ENCODE data around the gene SRPK2.
A peak's percentile ranks its signal among the peaks of the same experiment; 100 is the strongest.
"Not testable (repeated sequence)": the region's sequence is repeated elsewhere in the genome, so short reads cannot be mapped to it uniquely, and the experiment has no call there.

The SRPK2 gene

DNA sequence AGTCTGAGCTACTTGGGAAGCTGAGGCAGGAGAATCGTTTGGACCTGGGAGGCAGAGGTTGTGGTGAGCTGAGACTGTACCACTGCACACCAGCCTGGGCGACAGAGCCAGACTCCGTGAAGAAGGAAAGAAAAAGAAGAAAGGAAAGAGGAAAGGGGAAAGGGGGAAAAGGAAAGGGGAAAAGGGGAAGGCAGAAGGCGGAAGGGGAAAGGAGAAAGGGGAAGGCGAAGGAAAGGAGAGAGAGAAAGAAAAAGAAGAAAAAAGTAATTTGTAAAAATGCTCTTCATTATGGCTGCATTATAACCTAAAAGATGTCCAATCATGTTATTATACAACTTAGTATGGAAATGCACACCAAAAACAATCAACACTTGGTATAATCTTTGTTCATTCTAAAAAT is 110.2 kb downstream of the SRPK2 start:
- Histone ChIP-seq H3K4me1 (ENCODE audit: control insufficient read depth, insufficient read depth, low read length) (peaks cover 9% of the 10 kb centered on the region), H3K4me3 (ENCODE audit: low read depth, low read length) (no peak overlapping the region), H3K9ac (ENCODE audit: low read length) (no peak overlapping the region), H3K27ac (ENCODE audit: low read depth, low read length) (no peak overlapping the region), H3K27me3 (ENCODE audit: control insufficient read depth, insufficient read depth, low read length) (no peaks in the 10 kb centered on the region), H3K9me3 (ENCODE audit: control insufficient read depth, insufficient read depth, low read depth, low read length) (no peaks in the 10 kb centered on the region), H3K36me3 (ENCODE audit: control insufficient read depth, insufficient read depth, low read length) (no peaks in the 10 kb centered on the region)

DNA sequence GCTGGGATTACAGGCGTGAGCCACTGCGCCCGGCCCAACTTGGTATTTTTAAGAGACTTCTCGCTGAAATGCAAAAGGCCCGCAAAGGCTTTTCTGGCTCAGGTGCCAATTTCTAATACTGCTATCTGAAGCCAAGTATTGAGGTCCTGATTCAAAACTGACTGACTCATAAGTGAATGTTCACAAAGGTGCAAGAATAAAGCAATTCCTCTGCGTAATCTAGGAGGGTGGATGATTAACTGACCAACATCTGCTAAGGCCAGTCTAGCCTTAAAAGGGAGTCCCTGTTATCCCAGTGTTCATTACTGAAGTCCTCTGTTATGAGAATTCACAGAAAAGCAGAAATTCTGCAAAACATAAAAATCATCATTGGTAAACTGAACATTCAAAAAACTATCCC is 111.4 kb downstream of the SRPK2 start:
- H3K27me3 ChIP-seq (ENCODE audit: control insufficient read depth, insufficient read depth, low read length) = no peaks in the 10 kb centered on the region
- no peak overlapping the region for H3K9ac ChIP-seq (ENCODE audit: low read length)
- H3K4me3 ChIP-seq (ENCODE audit: low read depth, low read length) = no peak overlapping the region
- H3K27ac ChIP-seq (ENCODE audit: low read depth, low read length) = no peak overlapping the region
- peaks cover 9% of the 10 kb centered on the region for H3K4me1 ChIP-seq (ENCODE audit: control insufficient read depth, insufficient read depth, low read length)
- no peaks in the 10 kb centered on the region for H3K9me3 ChIP-seq (ENCODE audit: control insufficient read depth, insufficient read depth, low read depth, low read length)
- no peaks in the 10 kb centered on the region for H3K36me3 ChIP-seq (ENCODE audit: control insufficient read depth, insufficient read depth, low read length)

DNA sequence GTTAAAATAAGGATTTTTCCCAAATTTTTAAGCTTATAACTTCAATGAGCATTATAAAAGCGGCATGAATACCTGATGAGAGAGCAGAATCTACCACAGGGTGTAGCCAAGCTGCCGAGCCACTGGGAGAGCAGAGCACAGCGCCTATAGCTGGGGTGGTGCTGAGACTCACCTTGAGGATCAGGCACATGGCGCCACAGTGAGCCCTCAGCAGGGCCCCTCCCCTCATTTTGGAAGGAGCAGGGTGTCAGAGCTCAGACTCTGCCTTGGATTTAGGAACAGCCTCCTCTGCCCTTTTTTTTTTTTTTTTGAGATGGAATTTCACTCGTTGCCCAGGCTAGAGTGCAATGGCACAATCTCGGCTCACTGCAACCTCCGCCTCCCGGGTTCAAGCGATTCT is 118.6 kb downstream of the SRPK2 start:
- peaks cover 14% of the 10 kb centered on the region for H3K4me1 ChIP-seq (ENCODE audit: control insufficient read depth, insufficient read depth, low read length)
- no peaks in the 10 kb centered on the region for H3K9me3 ChIP-seq (ENCODE audit: control insufficient read depth, insufficient read depth, low read depth, low read length)
- no peak overlapping the region for H3K9ac ChIP-seq (ENCODE audit: low read length)
- H3K27me3 ChIP-seq (ENCODE audit: control insufficient read depth, insufficient read depth, low read length) = no peaks in the 10 kb centered on the region
- no peak overlapping the region for H3K27ac ChIP-seq (ENCODE audit: low read depth, low read length)
- H3K36me3 ChIP-seq (ENCODE audit: control insufficient read depth, insufficient read depth, low read length) = no peaks in the 10 kb centered on the region
- no peak overlapping the region for H3K4me3 ChIP-seq (ENCODE audit: low read depth, low read length)

DNA sequence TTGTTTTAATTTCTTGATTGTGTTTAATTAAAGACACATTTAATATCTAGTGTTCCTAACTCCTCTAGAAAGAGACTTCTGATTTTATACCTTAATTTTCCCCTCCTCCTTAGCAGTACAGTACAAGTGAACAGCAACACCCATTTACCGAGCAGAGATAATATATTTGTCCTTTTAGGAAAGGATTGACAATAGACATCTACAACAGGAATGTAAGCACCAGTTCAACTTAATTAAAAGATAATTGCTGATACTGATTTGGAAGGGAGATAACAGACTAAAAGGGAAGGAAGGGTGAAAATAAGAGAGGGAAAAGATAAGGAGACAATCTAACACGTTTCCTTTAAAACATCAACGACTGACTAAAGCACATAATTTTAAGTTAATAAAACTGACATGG is 119.3 kb downstream of the SRPK2 start:
- no peaks in the 10 kb centered on the region for H3K36me3 ChIP-seq (ENCODE audit: control insufficient read depth, insufficient read depth, low read length)
- no peak overlapping the region for H3K9ac ChIP-seq (ENCODE audit: low read length)
- no peak overlapping the region for H3K4me3 ChIP-seq (ENCODE audit: low read depth, low read length)
- H3K9me3 ChIP-seq (ENCODE audit: control insufficient read depth, insufficient read depth, low read depth, low read length) = no peaks in the 10 kb centered on the region
- peaks cover 14% of the 10 kb centered on the region for H3K4me1 ChIP-seq (ENCODE audit: control insufficient read depth, insufficient read depth, low read length)
- no peaks in the 10 kb centered on the region for H3K27me3 ChIP-seq (ENCODE audit: control insufficient read depth, insufficient read depth, low read length)
- no peak overlapping the region for H3K27ac ChIP-seq (ENCODE audit: low read depth, low read length)

DNA sequence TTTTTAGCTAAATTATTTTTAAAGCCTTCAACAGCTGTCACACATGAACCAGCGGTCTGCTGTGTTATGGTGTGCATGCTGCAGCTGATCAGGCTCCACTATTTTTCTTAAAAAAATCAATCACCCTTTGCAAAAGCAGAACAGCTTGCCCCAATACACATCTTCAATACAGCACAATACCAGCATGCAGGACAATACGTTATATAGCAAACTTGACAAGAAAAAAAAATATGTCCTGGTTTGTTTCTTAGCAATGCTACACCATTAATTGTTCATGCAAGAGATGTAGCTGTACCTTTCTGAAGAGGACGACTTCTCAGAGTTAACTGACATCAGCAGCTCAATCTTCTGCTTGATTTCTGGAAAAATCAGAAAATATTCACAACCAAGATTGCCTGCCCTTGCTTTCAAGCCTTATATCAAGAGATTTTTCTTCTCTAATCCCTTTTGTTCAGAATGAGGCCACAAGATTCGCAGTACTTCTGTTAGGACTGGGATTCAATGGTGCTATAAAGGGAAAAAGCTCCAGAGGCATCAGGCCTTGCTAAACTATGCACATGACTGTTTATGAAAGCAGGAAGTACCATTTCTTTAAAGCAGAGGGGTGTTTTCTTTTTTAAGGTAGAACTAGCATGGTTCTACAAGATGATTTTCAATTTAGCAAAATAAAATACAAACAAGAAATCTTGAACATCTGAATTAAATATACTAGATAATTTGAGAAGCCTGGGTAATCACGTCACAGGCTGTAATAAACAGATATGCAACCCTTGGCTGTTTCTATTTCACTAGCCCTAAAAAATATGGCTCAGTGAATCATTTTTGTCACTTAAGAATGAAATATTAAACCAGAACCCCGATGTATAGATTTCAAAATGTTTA is 120.0 kb downstream of the SRPK2 start:
- H3K27me3 ChIP-seq (ENCODE audit: control insufficient read depth, insufficient read depth, low read length) = no peaks in the 10 kb centered on the region
- 0 out of 2 replicates have a peak overlapping the region, but pooled peaks have one; percentile 6 for H3K27ac ChIP-seq (ENCODE audit: low read depth, low read length)
- H3K4me1 ChIP-seq (ENCODE audit: control insufficient read depth, insufficient read depth, low read length) = peaks cover 14% of the 10 kb centered on the region
- no peaks in the 10 kb centered on the region for H3K36me3 ChIP-seq (ENCODE audit: control insufficient read depth, insufficient read depth, low read length)
- H3K4me3 ChIP-seq (ENCODE audit: low read depth, low read length) = no peak overlapping the region
- peak overlapping the region; percentile 24 for H3K9ac ChIP-seq (ENCODE audit: low read length)
- no peaks in the 10 kb centered on the region for H3K9me3 ChIP-seq (ENCODE audit: control insufficient read depth, insufficient read depth, low read depth, low read length)

DNA sequence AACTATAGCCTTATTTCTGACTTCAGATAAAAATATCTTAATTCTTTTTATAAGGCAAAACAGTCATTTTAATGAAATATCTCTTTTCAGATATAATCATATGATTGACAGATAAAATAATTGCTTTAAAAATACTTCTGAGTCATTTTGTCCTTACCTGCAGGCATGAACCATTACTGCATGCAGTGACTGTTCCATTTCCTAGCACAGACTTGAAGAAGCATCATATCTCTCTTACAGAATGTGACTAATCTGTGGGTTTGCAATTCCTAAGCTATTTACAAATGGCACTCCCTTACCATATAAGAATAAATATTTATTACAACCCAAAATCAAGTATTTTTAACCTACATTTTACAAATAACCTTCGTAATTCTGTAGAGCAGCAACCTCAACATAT is 120.7 kb downstream of the SRPK2 start:
- Histone ChIP-seq H3K4me3 (ENCODE audit: low read depth, low read length) (no peak overlapping the region), H3K36me3 (ENCODE audit: control insufficient read depth, insufficient read depth, low read length) (no peaks in the 10 kb centered on the region), H3K9me3 (ENCODE audit: control insufficient read depth, insufficient read depth, low read depth, low read length) (no peaks in the 10 kb centered on the region), H3K4me1 (ENCODE audit: control insufficient read depth, insufficient read depth, low read length) (peaks cover 14% of the 10 kb centered on the region), H3K9ac (ENCODE audit: low read length) (no peak overlapping the region), H3K27me3 (ENCODE audit: control insufficient read depth, insufficient read depth, low read length) (no peaks in the 10 kb centered on the region), H3K27ac (ENCODE audit: low read depth, low read length) (no peak overlapping the region)

DNA sequence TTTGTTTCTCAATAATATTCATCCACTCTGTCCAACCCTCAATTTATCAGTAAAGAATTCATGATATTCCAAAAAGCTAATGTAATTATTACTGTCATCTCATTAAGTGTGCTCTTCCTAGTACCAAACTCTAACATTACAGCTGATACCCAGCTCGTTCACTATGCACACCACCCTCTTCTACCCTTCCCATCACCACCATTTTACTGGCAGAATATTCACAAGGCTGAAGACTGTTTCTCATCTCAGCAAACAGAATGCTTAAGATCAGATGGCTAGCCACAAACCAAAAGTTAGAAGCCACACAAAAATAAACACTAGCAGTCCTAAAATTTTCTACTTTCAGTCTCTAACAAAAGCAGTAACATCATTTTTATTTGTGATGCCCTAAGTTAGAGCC is 121.5 kb downstream of the SRPK2 start:
- Histone ChIP-seq H3K4me3 (ENCODE audit: low read depth, low read length) (no peak overlapping the region), H3K9ac (ENCODE audit: low read length) (no peak overlapping the region)

DNA sequence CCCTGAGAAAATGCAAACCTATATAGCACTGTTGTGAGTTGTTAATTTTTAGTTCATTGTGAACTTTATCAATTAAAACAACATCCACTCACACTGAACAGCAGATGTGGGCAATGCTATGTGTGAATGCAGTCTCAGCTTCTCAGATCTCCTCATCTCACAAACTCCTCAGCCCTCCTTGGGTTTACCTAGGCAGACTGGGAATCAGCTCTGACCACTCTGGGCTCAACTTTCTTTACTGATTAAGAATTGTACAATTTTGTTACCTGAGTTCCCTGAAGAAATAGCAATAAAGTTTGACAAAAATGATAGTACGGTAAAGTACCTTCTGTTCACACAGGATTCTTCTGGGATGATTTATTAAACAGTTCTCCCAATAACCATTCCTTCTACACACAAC is 124.0 kb downstream of the SRPK2 start:
- Histone ChIP-seq H3K27me3 (ENCODE audit: control insufficient read depth, insufficient read depth, low read length) (no peaks in the 10 kb centered on the region), H3K9ac (ENCODE audit: low read length) (no peak overlapping the region), H3K27ac (ENCODE audit: low read depth, low read length) (no peak overlapping the region), H3K4me1 (ENCODE audit: control insufficient read depth, insufficient read depth, low read length) (peaks cover 21% of the 10 kb centered on the region), H3K36me3 (ENCODE audit: control insufficient read depth, insufficient read depth, low read length) (no peaks in the 10 kb centered on the region), H3K4me3 (ENCODE audit: low read depth, low read length) (no peak overlapping the region), H3K9me3 (ENCODE audit: control insufficient read depth, insufficient read depth, low read depth, low read length) (no peaks in the 10 kb centered on the region)

More for the DNA sequence above, 121.5 kb downstream of the SRPK2 start:
- Histone ChIP-seq H3K27ac (ENCODE audit: low read depth, low read length) (no peak overlapping the region), H3K27me3 (ENCODE audit: control insufficient read depth, insufficient read depth, low read length) (no peaks in the 10 kb centered on the region), H3K4me1 (ENCODE audit: control insufficient read depth, insufficient read depth, low read length) (peaks cover 14% of the 10 kb centered on the region), H3K36me3 (ENCODE audit: control insufficient read depth, insufficient read depth, low read length) (no peaks in the 10 kb centered on the region), H3K9me3 (ENCODE audit: control insufficient read depth, insufficient read depth, low read depth, low read length) (no peaks in the 10 kb centered on the region)

DNA sequence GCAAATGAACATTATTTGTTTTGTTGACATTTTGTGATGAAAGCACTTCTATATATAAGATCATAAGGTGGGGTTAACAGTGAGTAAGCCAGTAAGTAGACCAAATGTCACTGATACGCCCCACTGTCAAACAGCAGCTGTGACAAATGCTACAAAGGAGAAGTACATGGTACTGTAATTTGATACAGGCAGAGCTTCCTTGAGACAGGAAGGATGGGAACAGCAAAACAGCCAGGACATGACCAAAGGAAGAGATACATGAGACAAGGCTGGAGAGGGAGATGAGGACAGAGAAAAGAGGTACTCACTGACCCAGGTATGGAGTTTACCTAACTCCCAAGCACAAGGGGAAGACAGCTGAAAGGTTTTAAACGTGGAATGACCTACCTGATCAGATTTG is 127.0 kb downstream of the SRPK2 start:
- Histone ChIP-seq H3K9me3 (ENCODE audit: control insufficient read depth, insufficient read depth, low read depth, low read length) (no peaks in the 10 kb centered on the region; the same call in 1 of the 2 replicates), H3K4me3 (ENCODE audit: low read depth, low read length) (no peak overlapping the region), H3K36me3 (ENCODE audit: control insufficient read depth, insufficient read depth, low read length) (no peaks in the 10 kb centered on the region), H3K9ac (ENCODE audit: low read length) (no peak overlapping the region), H3K27ac (ENCODE audit: low read depth, low read length) (no peak overlapping the region), H3K4me1 (ENCODE audit: control insufficient read depth, insufficient read depth, low read length) (peaks cover 19% of the 10 kb centered on the region), H3K27me3 (ENCODE audit: control insufficient read depth, insufficient read depth, low read length) (no peaks in the 10 kb centered on the region)

DNA sequence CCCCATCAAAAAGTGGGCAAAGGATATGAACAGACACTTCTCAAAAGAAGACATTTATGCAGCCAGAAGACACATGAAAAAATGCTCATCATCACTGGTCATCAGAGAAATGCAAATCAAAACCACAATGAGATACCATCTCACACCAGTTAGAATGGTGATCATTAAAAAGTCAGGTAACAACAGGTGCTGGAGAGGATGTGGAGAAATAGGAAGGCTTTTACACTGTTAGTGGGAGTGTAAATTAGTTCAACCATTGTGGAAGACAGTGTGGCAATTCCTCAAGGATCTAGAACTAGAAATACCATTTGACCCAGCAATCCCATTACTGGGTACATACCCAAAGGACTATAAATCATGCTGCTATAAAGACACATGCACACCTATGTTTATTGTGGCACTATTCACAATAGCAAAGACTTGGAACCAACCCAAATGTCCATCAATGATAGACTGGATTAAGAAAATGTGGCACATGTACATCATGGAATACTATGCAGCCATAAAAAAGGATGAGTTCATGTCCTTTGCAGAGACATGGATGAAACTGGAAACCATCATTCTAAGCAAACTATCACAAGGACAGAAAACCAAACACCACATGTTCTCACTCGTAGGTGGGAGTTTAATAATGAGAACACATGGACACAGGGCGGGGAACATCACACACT is 128.4 kb downstream of the SRPK2 start:
- H3K4me3 ChIP-seq (ENCODE audit: low read depth, low read length); H3K9me3 ChIP-seq (ENCODE audit: control insufficient read depth, insufficient read depth, low read depth, low read length); H3K27me3 ChIP-seq (ENCODE audit: control insufficient read depth, insufficient read depth, low read length); H3K27ac ChIP-seq (ENCODE audit: low read depth, low read length); H3K9ac ChIP-seq (ENCODE audit: low read length); H3K36me3 ChIP-seq (ENCODE audit: control insufficient read depth, insufficient read depth, low read length): not testable (repeated sequence)
- H3K4me1 ChIP-seq (ENCODE audit: control insufficient read depth, insufficient read depth, low read length) = peaks cover 25% of the 10 kb centered on the region

DNA sequence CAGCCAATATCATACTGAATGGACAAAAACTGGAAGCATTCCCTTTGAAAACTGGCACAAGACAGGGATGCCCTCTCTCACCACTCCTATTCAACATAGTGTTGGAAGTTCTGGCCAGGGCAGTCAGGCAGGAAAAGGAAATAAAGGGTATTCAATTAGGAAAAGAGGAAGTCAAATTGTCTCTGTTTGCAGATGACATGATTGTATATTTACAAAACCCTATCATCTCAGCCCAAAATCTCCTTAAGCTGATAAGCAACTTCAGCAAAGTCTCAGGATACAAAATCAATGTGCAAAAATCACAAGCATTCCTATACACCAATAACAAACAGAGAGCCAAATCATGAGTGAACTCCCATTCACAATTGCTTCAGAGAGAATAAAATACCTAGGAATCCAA is 129.8 kb downstream of the SRPK2 start:
- not testable (repeated sequence) for H3K4me3 ChIP-seq (ENCODE audit: low read depth, low read length); H3K9me3 ChIP-seq (ENCODE audit: control insufficient read depth, insufficient read depth, low read depth, low read length); H3K27me3 ChIP-seq (ENCODE audit: control insufficient read depth, insufficient read depth, low read length); H3K9ac ChIP-seq (ENCODE audit: low read length); H3K27ac ChIP-seq (ENCODE audit: low read depth, low read length); H3K36me3 ChIP-seq (ENCODE audit: control insufficient read depth, insufficient read depth, low read length)
- peaks cover 25% of the 10 kb centered on the region for H3K4me1 ChIP-seq (ENCODE audit: control insufficient read depth, insufficient read depth, low read length)
